ENCODE data around the gene POLN.
A peak's percentile ranks its signal among the peaks of the same experiment; 100 is the strongest.

DNA sequence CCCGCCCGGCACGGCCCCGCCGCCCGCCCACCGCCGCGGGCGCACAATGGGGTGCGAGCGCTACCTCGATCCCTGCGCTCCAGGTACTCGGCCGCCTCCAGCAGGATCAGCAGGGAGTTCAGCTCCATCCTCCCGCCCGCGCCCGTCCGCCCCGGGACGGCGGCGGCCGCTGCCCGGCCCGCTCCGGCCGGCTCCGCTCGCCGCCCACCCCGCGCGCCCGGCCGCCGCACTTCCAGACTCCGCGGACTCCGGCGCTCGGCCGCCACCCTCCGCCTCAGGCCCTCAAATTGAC lies 19.9 kb upstream of the POLN start, which contains the start of gene MXD4:
- TF ChIP-seq, protein P1, sequence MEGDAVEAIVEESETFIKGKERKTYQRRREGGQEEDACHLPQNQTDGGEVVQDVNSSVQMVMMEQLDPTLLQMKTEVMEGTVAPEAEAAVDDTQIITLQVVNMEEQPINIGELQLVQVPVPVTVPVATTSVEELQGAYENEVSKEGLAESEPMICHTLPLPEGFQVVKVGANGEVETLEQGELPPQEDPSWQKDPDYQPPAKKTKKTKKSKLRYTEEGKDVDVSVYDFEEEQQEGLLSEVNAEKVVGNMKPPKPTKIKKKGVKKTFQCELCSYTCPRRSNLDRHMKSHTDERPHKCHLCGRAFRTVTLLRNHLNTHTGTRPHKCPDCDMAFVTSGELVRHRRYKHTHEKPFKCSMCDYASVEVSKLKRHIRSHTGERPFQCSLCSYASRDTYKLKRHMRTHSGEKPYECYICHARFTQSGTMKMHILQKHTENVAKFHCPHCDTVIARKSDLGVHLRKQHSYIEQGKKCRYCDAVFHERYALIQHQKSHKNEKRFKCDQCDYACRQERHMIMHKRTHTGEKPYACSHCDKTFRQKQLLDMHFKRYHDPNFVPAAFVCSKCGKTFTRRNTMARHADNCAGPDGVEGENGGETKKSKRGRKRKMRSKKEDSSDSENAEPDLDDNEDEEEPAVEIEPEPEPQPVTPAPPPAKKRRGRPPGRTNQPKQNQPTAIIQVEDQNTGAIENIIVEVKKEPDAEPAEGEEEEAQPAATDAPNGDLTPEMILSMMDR (IDR thresholded peaks at IDR 0.05), result no peak
- peak in 1 of 2 donors; percentile 85 for TF ChIP-seq POLR2A (IDR thresholded peaks at IDR 0.05)

Data from uterus (tissue), 2 donors.